HG02763 (cell line): ENCODE data around the gene NOP56.

ENCODE experiments used
- ATAC-seq: cut with Tn5 transposase; IDR thresholded peaks from one replicate; pipeline ENCODE4 v1.9.1; 2021; ENCODE audit warnings: mild to moderate bottlenecking, moderate library complexity; ENCODE audit not compliant: unreplicated experiment

The NOP56 gene

DNA sequence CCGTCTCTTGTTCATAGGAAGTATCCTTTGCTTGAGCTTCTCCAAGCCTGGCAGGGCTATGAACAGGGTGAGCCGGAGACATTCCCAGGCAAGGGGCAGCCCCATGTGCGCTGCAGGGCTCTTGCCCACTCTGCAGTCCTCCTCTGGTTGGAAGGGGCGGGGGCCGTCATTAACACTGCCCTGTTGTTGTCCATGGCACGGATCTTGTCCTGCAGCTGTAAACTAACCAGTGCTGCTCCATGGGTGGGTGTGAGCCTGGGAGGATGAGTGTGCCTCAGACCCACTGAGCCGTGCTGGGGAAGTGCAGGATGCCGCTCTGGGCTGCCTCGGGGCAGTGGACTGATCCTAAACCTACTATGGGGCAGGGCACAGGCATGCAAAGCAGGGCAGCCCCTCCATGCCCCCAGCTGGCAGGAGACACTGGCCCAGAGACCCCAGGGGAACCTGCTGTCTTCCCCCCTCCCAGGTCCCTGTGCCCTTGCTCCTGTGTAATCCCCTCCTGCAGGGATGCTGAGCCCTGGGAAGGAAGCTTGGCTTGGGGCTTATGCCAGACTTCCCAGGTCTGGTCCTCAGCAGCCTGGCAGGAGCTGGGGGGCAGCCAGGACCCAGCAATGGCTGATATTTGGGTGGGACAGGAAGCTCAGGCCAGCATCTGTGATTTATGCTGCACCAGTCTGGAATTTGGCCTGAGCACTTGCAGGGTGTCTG, 48.6 kb downstream of the NOP56 start:
- no peak for ATAC-seq

DNA sequence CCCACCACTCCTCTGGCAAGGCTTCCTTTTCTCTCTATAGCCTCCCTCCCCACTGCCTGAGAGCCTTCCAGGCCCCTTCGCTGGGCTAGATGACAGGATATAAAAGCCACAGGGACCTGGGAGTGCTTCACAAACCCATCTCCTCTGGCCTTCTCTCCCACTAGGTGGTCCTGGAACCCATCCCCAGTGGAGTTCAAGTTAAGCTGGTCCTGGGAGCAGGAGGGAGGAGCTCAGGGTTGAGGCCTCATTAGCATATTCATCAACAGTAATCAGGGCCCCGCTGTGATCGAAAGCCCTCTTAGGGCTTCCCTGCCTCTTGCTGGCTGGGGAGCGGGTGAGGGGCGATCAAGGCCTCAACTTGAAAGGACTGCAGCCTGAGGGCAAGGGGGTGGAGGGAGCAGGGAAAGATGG, 49.2 kb downstream of the NOP56 start:
- no peak for ATAC-seq

GRCh38 chr20:2703716-2704475, 51.5 kb downstream of the NOP56 start:
- ATAC-seq: no peak

DNA sequence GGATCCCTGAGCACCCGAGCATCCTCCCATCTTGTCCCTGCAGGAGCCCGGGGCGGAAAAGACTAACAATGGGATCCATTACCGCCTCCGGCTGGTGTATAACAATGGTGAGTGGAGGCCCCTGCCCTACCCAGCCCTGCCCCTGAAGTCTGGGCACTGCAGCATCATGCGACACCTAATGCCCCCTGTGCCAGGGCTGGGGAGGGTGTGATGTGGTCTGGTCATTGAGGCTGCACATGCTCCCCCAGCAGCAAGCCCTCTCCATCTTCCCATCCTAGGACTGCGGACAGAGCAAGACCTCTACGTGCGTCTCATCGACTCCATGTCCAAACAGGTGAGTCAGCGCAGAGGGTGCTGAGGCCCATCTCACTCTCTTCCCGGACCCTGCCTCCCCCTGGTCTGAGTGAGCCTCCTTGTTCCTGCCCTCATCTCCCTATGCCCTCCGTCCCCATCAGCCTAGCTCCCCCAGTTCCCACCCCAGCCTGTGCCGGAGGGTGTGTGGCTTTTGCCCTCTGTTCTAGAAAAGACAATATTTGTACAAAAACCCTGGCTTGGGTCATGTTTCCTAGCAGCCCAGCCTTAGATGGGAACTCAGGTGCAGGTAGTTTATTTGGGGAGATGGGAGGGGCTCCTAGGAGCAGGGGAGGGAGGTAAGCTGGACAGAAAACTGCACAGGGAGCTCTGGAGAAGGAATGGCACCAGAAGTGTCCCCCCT, 53.7 kb downstream of the NOP56 start:
- ATAC-seq: no peak

- ATAC-seq: no peak
These were observed 54.4 kb downstream of the NOP56 start for GRCh38 chr20:2706688-2707352.

GRCh38 chr20:2707353-2708072, 55.1 kb downstream of the NOP56 start:
- ATAC-seq: no peak
